NOMO-1 treated with dmso at 0.1 percent for 144 hours (cell line): ENCODE results near the gene CUL7.
"Not testable (repeated sequence)": the region's sequence is repeated elsewhere in the genome, so short reads cannot be mapped to it uniquely, and the experiment has no call there.

Experiments used
- DNase-seq: peaks from one replicate; lab custom pipeline; 2025; ENCODE audit not compliant: unreplicated experiment; lab: John Stamatoyannopoulos, UW

CUL7 gene

DNA sequence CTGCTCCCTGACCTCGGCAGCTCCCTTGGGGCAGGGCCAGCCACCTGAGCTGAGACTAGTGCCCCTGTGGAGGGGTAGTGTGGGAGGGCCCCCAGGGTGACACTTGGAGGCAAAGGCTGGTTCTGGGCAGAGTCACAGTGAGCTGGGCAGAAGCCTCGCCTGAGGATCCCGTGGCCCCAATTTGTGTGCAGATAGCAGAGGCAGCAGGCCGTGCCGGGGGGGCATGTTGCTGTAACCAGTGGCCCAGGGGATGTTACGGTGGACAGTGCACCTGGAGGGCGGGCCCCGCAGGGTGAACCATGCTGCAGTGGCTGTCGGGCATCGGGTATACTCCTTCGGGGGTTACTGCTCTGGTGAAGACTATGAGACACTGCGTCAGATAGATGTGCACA lies 36.7 kb downstream of the CUL7 start:
- no peak for DNase-seq

DNA sequence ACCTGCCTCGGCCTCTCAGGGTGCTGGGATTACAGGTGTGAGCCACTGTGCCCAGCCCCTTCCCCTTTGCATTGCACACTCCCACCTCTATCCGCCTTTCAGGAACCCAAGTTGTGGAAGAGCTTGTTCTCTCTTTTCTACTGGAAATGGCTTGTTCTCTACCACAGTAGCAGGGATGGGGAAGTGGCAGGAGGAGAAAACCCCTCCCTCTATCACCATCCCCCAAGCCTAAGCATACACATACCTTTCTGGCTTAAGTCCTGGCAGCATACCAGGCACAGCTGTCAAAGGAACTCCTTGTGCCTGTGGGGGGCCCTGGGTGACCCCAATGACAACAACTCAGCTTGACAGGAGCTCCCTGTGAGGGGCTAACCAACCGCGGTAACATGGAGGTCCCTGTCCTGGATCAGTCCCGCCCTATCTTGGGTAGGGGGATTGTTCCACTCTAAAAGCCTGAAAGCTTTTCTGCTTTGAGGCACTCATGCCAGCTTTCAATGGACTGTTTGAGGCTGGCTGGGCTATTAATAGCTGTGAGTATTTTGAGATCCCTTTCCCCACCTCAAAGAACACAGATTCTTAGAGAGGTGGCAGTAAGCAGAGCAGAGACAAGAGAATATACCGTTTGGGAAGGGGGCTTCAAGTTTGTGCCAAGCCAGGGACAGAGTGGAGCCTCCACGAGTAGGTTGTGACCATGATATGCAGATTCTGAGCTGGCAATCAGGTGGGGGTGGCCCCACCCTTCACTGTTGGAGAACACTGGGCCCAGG lies 37.3 kb downstream of the CUL7 start:
- no peak for DNase-seq

DNA sequence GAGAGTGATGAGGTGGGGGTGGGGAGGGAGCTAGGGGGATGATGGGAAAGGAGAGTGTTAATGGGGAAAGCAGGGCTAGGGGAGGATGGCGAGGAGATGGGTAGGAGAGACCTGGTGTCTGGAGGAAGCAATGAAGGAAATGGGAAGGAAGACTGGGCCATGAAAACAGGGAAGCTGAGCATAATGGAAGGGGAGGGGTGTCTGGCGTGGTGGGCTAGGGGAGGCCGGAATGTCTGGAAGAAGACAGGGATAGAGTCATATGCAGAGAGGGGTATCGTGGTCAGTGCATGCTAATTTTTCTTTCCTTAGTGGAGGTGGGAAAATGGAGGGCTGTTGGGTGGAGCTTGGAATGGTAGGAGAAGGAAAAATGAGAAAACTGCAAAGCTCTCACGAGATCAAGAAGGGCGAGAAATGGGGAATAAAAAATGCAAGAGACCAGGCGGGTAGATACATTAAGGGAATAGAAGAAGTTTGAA lies 39.2 kb downstream of the CUL7 start:
- DNase-seq: no peak

DNA sequence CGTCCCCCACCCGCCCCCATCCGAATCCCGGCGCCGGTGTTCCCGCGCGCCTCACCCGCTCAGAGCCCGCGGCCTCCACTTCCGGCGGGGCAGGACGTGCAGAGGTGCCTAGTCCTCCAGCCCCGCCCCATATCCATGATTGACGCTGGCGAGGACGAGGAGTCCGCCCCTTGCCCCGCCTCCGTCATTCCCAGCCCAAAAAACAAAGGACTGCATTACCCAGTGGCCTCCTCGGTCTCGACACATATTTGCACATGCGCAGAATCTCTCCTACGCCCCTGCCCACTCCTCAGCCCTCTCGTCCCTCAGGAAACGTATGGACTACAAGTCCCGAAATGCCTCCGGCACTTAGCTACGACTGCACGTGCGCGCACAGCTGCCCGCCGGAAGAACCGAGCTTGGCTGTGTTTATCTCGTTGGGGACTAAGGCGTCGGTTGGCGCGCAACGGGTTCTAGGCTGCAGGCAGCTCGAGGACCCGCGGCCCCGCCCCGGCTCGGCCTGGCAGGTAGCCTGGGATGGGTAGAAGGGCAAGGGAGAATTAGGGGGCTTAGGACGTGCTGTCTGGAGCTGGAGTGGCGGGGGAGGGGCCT lies 39.7 kb downstream of the CUL7 start, which contains the start of the genes KLHDC3 and MEA1:
Gene KLHDC3, plus strand, starts transcription at position 407 of the 591 bp plus-strand sequence. CDS start 2,944 bp downstream, outside the sequence.
Gene MEA1, minus strand, starts transcription at position 104 of the 591 bp plus-strand sequence. CDS start 133 bp downstream, outside the sequence.
- peak; percentile 99 for DNase-seq

DNA sequence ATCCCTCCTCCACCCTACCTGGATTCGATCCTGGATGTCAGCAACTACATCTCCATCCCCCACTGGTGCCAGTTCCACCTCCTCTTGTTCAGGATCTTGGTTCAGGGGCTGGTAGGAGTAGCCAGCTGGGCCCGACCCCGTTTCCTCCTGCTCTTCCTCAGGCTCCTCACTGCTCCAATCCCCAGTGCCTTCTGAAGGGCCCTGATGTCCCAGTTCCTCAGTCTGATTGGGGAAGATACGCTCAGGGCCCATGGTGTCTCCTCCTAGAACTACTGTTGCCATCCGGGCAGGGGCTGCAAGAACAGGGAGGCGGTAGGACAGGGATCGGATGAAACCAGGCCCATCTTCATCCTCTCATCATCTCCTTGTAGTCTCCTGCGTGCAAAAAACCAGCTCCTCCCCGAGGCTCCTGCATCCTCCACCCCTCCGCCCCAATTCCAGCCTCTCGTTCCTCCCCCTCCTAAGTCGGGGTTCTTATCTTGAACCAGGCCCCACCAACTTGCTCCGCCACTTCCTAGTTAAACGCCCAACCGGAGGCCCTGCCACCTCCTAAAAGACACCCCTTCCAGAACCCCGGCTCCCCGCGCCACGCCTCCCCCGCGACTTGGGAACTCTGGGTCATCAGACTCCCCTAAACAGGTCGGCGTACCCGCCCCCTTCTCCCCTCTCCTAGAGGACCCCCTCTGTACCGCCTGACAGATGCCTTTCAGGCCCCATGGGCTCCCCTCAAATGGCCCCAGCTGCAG lies 40.4 kb downstream of the CUL7 start:
- peak; percentile 22 for DNase-seq

DNA sequence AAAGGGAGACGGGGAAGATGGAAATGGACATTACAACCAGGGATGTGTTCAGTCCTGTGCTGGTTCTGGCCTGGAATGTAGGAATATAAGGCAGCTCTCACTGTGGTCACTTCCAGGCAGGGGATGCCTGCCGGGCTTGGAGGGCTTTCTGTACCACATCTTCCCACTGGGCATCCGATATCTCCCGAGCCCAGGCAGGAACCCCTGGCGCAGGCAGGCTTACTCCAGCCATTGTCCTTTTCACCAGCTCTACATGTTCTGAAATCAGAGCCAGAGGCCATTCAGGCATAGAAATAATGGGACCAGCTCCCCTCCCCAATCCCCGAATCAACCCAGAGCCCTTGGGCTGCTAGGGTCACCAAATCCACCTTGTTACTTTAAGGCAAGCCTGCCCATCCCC lies 41.3 kb downstream of the CUL7 start:
- no peak for DNase-seq

DNA sequence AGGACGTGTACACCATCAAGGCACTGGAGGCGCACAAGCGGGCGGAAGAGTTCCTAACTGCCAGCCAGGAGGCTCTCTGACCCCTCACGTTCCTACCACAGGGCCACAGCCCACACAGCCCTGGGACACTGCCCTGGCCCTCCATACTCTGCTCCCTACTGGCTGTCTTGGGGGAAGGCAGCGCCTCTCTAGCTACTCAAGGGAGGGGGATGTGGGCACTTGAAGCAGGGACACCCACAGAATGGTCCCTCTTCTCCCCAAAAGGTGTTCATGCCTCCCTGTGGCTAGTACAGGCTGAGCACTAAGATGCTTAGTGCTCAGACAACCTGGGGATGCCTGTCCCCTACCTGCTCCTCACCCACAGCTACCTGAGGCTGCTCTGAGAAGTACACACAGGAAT lies 42.4 kb downstream of the CUL7 start:
- DNase-seq: no peak

DNA sequence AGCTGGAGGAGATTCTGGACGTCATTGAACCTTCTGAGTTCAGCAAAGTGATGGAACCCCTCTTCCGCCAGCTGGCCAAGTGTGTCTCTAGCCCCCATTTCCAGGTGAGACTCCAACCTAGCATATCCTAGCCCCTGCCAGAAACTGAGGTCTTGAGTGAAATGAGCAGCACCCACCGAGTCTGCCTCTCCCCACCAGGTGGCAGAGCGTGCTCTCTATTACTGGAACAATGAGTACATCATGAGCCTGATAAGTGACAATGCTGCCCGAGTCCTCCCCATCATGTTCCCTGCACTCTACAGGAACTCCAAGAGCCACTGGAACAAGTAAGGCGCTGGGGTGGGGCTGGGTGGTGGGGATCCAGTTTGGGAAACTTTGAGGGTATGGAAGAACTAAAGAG lies 44.5 kb downstream of the CUL7 start:
- DNase-seq: no peak

DNA sequence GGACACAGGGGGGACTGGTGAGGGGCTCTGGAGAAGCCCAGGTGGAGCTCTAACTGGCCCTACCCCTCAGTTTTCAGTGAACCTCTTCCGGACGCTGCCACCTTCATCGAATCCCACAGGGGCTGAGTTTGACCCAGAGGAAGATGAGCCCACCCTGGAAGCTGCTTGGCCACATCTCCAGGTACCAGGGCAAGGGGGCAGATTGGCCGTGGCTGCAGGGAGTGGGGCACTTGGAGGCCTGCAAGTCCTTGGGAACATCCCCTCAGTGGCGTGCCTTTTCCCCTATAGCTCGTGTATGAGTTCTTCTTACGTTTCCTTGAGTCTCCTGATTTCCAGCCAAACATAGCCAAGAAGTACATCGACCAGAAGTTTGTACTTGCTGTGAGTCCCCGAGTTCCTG lies 46.5 kb downstream of the CUL7 start:
- DNase-seq: no peak

DNA sequence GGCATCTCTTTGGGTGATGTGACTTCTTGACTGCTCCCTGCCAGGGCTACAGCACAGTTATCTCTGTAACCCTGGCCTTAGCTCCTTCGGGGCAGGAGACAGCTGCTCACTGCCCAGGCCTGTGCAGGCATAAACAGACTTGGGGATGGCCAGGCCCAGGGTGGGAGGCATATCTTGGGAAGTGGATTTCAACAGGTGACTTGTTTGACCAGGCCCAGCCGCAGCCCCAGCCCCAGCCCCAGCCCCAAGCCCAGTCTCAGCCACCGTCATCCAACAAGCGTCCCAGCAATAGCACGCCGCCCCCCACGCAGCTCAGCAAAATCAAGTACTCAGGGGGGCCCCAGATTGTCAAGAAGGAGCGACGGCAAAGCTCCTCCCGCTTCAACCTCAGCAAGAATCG lies 47.4 kb downstream of the CUL7 start:
- DNase-seq: no peak

DNA sequence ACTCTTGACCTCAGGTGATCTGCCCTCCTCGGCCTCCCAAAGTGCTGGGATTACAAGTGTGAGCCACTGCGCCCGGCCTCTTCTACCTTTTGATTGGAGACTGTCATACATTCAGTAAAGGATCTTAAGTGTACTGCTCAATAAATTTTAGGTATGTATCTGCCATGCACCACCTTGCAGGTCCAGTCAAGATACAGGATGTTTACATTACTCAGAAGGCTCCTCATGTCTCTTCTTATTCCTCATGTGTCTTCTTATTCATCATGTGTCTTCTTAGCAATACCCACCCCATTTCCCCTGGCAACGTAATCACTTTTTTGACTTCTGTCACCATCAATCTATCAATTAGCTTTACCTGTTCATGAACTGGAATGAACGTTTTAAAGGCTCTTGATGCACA lies 47.8 kb downstream of the CUL7 start:
- DNase-seq: no peak

DNA sequence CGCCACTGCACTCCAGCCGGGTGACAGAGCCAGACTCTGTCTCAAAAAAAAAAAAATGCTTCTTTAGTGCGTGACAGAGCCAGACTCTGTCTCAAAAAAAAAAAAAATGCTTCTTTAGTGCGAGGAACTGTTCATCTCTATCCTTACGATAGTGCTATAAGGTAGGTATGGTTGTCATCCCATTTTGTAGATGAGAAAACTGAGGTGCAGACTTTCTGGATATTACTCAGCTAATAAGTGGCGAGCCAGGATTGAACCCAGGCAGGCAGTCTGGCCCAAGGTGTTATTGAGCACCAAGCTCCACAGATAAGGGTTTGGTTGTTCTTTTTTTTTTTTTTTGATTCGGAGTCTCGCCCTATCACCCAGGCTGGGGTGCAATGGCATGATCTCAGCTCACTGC lies 51.8 kb downstream of the CUL7 start:
- no peak for DNase-seq

DNA sequence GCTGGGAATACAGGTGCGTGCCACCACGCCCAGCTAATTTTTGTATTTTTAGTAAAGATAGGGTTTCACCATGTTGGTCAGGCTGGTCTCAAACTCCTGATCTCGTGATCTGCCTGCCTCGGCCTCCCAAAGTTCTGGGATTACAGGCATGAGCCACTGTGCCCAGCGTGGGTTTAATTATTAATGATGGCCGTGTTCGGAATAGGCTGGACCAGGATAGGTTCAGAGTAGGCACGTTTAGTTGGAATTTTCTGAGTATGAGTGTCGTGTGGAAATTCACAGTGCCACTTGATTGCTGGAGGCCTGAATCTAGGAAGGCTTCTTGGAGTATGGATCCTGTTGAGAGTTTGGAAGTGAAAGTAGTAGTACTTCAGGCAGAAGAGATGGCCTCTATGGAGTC lies 55.4 kb downstream of the CUL7 start:
- not testable (repeated sequence) for DNase-seq

DNA sequence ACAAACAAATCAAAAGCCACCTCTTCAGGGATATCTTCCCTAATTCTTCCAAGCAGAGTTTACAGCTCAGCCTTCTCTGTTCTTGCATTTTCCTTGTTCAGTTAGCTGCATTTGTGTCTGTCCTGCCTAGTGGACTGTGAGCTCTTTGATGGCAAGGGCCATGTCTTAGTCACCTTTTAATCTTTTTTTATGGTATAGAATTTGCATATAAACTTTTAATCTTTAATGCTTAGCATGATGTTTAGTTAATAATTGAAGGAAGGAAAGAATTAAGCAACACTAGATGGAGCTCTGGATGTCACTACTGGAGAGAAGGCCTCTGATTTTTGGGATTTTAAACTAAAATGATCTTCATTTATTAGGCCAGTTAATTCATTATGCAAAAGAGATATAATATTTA lies 57.1 kb downstream of the CUL7 start:
- DNase-seq: no peak

DNA sequence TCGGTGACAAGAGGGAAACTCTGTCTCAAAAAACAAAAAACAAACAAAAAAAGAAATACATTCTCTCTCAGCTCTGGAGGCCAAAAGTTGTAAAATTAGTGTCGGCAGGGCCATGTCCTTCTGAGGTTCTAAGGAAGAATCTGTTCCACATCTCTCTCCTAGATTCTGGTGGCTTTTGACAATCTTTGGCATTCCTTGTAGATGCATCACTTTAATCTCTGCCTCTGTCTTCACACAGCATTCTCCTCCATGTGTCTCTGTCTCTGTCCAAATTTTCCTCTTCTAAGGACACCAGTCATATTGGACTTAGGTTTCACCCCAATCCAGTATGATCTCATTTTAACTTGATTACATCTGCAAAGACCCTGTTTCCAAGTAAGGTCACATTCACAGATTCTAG lies 60.2 kb downstream of the CUL7 start:
- no peak for DNase-seq

DNA sequence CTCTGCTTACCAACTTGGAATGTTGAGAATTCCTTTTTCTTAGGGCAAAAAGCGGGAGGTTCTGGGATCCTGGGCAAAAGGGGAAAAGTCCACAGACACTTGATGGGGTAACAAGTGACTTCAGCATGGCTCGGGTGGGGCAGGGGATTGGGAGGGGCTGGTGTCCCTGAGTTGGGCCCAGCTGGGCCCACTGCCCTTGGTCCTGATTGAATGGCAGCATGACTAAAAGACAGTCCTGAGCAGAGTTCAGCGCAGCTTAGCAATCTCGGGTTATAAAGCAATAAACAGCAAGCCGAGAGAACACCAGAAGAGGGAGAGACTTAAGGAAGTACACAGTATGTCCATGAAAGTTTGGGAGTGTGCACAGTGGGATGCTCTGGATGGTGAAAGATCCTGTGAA lies 63.7 kb downstream of the CUL7 start:
- no peak for DNase-seq

DNA sequence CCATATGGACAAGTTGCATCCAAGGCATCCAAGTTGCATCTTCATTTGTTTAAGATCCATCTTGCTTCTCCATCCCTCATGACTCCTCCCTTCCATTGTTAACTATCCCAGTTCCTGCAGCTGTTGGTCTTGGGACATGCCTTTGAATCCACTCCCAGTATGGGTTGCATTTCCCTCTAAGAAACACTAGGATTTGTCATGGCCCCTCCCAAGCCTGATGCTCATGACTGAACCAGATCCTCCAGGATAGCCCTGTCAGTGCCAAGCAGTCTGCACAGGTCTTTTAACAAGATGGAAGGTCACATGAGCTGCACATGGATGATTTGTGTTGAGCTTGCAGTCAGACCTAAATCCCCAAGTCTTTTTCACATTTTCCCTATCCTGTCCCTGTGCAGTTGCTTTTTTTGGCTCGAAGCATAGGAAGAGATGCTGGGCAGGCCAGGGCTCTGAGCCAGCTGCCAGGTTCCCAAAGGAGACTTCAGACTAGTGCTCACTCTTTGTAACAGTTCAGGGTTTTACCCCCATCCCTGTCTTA lies 65.1 kb downstream of the CUL7 start:
- no peak for DNase-seq
